COR-L47 (cell line): ENCODE data around the gene ADGRD2.

Experiments
- DNase-seq: peaks from one replicate; lab custom pipeline; 2025; lab: John Stamatoyannopoulos, UW

ADGRD2 gene

DNA sequence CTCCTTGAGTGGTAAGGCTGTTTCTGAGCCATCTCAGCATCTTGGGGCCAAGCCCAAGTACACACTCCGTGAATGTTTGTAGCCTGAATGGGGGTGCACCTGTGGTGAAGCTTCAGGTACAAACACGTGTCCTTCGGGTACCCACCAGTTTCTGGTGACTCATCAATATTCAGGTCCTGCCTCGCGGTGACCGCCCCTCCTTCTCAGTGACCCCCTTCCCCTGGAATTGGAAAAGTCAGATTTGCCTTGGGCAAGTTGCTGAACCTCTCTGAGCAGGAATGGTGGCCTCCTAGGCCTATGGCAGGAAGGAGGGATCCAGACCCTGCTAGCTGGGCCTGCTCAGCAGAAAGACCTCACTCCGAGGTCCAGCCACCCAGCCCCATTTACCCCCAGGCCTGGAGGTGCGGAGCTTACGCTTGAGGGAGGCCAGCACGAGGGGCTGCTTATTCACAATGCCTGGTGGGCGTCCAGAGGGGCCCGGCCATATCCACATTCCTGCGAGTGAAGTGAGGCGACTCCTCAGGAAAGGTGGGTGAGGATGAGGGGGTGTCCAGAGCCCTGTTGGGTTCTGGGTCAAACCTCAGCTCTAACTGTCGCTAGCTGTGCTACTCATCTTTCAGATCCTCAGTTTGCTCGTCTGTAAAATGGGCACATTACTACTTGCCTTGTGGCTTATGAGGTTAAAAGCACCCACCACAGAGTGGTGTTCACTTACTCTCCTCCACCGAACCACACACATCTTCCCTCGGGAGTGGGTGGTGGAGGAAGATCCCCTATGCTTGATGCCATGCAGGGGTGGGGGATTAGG, 7.0 kb downstream of the ADGRD2 start:
- no peak for DNase-seq

DNA sequence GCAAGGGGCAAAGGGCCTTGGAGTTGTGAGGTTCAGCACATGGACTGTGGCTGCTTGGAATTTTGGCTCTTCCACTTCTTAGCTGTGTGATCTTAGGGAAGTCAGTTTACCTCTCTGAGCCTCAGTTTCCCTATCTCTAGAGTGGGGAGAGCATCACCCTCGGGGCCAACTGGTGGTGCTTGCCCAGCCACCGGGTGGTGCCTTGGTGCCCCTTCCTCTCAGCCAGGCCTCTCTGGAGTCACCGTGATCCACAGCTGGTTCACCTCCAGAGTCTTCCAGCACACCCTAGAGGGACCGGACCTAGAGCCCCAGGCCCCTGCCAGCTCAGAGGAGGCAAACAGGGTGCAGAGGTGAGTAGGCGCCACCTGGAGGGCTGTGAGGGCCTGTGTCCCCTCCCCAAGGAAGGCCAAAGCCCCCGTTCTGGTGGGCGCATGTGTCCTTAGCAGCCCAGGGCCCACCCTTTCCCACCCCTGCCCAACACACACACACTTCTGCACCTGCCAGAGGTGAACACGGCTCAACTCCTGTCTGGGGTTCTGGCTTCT, 7.7 kb downstream of the ADGRD2 start:
- DNase-seq = no peak

DNA sequence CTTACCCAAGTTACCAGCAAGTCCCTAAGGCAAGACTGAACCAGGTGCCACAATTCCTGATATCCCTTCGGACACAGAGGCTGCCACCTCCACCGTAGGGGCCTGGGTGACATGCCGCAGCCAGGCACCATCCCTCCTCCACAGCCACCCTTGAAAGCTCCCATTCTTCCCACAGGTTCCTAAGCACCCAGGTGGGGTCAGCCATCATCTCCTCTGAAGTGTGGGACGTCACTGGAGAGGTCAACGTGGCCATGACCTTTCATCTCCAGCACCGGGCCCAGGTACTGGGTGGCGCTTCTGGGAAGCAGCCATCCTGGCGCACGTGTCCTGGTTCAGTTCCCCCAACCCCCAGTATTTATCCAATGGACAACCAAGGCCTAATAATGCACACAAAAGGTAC, 8.2 kb downstream of the ADGRD2 start:
- no peak for DNase-seq

DNA sequence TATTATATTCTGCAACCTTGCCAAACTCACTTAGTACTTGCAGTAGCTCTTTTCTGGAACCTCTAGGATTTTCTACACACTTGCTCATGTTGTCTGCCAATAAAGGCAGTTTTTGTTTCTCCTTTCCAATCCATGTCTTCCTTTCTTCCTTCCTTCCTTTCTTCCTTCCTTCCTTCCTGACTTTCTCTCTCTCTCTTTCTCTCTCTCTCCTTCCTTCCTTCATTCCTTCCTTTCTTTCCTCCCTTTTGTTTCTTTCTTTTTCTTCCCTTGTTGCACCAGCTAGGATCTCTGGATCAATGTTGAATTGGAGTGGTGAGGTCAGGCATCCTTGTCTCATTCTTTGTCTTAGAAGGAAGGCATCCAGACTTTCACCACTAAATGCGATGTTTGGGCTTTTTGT, 12.5 kb downstream of the ADGRD2 start:
- no peak for DNase-seq

DNA sequence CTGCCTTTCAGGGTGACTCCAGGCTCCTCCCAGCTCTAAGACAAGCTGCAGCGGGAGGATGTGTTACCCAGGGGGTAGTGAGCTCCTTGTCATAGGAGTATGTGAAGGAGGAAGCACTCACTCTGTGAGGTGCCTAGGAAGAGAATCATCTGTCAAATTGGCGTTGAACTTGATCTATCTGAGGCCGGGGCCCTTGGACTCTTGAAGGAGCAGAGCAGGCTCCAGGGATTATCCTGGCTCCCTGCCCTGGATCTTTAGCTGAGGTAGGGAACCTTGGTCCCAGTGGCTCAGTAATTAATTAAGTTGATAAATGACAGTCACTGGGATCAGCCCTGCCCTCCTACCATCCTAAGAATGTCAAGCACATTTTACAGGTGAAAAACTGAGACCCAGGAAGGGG, 15.5 kb downstream of the ADGRD2 start:
- DNase-seq = no peak

DNA sequence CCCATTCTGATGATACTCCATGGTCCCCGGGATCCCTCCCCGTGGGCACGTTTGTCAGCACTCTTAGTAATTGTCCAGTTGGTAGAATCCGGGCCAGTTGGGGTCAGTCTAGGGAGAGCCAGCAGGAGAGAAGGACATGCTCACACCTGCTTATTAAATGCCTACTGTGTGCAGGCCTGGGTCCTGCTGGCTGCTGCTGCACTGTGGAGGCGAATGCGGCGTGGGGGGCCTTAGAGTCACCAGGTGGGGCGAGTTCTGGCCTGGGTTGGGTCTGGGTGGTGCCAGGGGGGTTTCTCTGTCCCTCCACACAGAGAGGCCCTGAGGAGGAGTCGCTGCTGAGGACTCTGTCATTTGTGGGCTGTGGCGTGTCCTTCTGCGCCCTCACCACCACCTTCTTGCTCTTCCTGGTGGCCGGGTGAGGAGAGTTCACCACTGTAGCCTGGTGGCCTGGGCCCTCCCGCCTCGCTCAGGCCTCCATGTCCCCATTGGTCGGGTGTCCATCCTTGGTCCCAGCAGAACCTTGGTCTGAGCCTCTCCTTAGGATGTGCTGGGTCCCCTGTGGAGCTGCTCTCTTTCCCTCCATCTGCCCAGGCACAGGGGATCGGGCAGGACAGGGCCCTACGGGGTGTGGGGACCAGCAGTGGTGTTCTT, 17.3 kb downstream of the ADGRD2 start:
- no peak for DNase-seq

DNA sequence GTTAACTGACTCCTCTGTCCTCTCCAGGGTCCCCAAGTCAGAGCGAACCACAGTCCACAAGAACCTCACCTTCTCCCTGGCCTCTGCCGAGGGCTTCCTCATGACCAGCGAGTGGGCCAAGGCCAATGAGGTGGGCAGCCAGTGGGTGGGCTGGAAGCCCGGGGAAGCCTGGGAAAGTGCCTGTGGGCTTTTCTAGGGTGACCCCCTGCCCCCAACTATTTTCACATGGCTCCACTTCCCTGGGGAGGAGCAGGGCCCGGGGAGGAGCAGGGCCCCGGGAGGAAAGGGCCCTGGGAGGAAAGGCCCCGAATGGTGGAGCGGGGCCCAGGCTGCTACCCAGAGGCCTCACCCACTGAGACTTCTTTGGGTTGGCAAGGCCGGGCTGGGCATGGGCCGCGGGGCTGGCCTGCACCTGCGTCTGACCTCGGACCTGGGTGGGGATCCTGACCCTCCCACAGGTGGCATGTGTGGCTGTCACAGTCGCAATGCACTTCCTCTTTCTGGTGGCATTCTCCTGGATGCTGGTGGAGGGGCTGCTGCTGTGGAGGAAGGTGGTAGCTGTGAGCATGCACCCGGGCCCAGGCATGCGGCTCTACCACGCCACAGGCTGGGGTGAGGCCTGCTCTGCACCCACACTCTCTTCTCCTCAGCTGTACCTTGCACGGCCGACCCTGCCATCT, 17.9 kb downstream of the ADGRD2 start:
- no peak for DNase-seq

DNA sequence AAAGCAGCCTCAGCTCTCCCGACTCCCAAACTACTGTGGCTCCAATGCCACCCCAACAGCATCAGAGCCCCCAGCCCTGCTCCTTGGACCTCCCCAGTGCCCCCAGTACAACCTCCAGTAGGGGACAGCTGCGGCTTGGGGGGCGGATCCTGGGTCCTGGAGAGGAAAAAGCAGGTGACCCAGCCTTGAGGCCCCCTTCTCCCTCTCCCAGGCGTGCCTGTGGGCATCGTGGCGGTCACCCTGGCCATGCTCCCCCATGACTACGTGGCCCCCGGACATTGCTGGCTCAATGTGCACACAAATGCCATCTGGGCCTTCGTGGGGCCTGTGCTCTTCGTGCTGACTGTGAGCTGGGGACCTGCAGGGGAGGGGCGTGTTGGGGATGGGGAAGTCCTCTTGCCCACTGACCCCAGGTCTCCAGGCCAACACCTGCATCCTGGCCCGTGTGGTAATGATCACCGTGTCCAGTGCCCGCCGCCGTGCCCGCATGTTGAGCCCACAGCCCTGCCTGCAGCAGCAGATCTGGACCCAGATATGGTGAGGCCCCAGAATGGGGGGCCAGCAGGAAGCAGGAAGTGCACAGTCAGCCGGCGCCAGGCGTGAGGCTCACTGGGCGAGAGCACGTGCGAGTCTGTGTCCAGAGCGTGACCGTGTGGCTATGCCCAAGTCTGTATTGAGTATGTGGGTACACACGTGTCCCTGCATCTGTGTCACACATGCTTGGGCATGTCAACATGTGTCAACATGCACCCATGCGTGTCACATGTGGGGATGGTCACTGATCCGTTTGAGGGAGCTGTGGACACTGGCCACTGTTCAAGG, 19.0 kb downstream of the ADGRD2 start:
- no peak for DNase-seq

DNA sequence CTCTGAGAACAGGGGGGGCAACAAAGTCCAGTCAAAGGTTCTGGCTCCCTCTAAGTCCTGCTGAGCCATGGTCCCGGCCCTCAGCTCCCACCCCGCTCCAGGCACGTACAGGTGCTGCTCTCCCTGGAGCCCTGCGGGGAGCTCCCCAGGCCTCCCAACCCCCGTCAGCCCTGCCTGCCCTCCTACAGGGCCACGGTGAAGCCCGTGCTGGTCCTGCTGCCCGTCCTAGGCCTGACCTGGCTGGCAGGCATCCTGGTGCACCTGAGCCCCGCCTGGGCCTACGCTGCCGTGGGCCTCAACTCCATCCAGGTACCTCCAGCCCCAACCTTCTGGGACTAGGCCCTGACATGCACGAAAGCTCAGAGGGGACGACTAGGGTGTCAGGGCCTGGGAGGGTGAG, 20.1 kb downstream of the ADGRD2 start:
- DNase-seq = no peak

DNA sequence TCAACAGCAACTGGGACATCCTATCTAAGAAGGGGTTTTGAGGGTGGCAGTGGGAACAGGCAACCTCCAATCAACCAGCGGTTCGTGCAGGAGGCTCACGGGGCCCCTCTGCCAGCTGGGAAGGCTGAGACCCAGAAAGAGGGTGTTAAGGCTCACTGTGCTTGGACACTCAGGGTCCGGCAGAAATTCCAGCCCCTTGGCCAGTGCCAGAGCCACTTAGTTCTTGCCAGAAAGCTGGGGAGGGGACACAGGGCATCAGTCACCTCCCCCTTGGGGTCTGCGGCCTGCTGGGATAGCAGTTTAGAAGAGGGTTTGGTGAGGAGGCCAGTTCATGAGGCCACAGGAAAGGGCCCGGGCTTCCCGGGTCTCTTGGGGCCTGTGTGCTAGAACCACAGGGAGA, 20.5 kb downstream of the ADGRD2 start:
- no peak for DNase-seq

DNA sequence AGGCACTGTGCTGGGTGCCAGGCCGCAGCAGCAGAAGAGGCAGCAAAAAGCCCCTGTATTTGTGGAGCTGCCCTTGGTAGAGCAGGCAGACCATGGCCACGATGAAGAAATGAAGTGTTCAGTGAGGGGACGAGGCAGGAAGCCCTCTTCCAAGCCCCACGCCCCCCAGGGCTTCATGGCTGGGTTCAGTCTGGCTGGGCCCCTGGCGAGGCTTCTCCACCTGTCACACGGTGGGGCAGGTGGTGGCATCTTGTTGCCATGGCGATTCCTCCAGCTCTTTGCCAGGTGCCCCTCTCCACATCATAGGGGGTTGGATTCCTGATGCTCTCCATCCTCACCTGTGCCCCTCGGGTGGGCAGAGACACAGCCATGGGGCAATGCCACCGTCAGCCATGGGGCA, 21.5 kb downstream of the ADGRD2 start:
- DNase-seq = peak; percentile 22

DNA sequence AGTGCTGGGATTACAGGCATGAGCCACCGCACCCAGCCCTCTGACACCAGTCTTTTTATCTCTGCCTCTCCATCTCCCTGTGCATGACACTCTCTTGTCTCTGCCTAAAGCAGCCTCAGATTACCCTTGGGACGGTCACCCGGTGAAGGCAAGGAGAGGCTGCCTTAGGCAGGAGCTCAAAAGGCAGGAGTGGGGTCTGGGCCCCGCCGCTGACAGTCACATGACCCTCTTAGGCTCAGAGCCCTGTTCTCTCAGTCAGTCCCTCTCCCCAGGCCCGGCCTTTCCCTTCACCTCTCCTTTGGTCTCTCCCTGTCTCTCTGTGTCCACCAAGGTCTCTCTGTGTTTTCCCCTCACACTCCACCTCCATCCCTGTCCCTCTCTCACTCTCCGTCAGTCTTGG, 22.5 kb downstream of the ADGRD2 start:
- DNase-seq = no peak

DNA sequence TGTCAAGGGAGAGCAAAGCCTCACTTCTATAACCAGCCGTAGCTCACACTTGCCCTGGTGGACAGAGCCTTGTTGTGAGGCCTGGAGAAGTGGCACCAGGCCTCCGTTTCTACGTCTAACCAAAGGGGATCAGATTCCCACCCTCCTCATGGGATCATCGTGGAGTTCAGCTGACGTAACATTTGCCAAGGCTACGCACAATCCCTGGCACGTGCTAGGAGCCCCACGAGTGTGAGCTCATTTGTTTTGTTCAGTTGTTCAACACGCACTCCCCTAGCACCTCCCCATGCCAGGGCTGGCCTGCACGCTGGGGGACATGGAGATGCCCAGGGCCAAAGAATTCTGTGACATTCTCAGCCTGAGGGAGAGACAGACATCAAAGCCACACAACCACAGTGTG, 23.1 kb downstream of the ADGRD2 start:
- DNase-seq = no peak

DNA sequence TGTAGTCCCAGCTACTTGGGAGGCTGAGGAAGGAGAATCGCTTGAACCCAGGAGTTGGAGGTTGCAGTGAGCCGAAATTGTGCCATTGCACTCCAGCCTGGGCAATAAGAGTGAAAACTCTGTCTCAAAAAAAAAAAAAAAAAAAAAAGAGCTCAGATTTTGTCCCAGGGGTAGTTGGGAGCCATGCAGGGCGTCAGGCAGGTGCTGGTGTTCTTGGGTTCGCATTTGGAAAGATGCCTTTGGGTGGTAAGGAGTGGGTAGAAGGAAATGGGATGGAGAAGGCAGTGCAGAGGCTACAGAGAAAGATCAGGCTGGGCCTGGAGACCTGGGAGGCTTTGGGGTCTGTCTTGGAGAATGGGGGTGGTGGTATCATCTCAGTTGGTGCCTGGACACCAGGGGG, 23.9 kb downstream of the ADGRD2 start:
- no peak for DNase-seq

DNA sequence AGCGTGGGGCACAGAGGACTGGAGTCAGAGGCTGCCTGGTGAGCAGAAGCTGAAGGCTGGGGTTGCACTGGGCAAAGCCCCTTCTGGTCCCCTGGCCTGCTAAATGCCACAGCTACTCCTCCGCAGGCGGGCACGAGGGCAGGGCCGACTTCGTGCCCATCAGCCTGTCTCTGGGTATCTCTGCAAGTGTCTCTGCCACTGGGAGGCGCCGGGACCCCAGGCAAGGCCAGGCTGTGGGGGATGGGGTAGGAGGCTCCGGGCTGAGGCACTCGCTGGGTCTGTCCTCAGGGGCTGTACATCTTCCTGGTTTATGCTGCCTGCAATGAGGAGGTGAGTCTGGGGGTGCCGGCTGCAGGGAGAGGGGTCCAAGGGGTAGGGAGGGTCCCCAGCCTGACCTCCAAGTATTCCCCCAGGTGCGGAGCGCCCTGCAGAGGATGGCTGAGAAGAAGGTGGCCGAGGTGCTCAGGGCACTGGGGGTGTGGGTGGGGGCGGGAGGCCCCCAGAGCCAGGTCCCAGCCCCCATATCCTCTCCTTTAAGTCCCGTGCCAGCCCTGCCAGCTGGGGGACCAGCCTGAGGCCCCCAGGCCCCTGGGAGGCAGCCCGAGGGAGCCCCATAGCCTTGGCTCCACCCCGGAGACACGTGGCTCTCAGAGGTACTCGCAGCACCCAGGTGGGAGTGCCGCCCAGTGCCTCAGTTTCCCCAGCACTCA, 25.1 kb downstream of the ADGRD2 start:
- DNase-seq = no peak

DNA sequence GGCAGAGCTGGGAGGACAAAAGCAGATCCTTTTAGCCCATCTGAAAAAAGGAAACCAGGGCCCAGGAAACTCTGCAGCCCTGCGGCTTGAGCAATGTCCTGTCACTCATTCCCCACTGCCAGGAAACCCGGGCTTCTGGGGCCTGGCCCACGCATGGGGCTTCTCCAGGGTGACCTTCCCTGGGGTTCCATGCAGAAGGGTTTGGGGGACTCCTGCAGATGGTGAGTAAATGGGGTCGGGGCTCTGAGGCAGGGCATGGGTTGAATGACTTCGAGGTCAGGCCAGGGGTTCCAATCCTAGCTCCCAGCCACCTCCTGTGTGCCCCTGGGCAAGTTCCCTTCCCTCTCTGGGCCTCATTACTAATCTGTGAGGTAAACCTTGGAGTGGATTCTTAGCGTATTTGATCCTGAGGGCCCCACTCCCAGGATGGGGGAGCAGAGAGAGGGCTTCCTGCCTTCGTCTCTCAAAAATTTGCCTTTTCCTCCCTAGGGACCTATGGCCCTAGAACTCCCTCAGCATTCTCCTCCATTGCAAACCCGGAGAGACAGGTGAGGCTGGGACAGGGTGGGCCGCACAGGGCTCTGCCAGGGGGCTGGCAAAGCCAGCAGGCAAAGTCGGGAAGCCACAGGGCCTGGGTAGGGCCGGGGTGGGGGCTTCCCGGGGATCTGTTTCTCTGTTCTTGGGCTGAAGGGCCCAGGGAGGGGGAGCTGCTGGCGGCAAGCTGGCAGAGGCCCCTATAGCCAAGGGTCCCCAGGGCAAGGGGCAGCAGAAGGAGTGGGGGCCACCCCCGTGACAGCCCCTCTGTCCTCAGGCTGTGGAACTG, 25.8 kb downstream of the ADGRD2 start:
- DNase-seq = no peak

DNA sequence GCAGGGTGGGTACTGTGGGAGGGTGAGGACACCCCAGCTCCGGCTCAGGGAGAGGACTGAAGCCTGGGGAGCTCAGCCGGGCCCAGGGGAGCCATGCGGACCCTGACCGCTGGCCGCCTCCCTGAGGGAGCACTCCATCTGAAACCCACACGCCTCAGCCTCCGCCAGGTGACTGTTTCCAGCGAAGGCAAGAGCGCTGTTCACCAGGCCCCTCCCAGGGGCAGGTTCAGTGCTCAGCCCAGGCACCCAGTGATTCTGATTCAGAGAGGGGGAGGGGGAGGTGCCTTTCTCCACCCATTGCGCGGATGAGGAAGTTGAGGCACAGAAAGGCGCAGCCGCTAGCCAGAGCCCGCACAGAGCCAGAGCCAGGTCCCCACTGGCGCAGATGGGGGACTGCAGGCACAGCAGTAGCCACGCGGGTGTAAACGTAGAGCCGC, 27.0 kb downstream of the ADGRD2 start:
- DNase-seq = no peak

DNA sequence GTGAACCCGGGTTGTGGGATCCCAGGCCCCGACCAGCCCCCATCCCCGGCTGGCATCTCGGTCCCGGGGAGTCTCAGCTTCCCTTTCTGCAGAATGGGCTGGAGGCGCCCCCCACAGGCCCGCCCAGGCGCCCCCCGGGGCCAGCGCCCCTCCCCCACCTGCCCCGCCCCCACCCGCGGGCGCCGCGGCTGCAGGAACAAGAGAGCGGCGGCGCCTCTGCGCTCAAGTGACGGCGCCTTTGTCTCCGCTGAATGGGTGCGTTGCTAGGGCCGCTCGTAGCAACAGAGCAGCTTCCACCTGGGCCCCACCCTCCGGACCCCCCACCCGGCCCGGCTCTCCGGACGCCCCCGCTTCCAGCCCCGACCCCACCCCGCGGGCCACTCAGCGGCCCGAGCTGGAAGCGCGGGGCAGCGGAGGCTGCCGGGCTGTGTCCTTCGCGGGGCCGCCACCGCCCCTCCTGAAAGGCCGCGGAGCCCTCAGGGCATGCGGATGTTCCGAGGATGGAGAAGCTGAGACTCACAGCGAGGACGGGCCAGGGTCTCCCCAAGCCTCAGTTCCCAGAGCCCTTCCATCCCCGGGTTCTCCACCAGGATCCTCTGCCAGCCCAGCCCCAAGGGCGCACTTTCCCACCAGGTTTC, 27.5 kb downstream of the ADGRD2 start:
- DNase-seq = peak; percentile 67

DNA sequence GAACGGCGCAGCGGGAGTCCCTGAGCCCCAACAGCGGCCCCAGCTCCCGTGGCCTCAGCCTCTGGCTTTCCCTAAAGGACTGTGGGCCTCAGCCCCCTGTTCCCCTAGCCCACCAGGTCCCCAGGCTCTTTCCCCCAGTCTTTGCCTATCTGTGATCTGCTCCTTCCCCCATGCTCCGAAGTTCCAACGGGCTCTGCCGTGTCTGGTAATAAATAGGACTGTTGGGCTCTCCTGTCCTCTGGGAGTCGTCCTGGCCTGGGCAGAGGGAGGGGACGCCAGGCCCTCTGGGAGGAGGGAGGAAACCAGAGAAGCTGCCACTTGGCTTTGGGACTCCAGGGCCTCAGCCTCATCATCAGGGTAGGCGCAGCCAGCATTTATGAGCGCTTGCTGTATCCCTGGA, 28.1 kb downstream of the ADGRD2 start:
- DNase-seq = no peak

DNA sequence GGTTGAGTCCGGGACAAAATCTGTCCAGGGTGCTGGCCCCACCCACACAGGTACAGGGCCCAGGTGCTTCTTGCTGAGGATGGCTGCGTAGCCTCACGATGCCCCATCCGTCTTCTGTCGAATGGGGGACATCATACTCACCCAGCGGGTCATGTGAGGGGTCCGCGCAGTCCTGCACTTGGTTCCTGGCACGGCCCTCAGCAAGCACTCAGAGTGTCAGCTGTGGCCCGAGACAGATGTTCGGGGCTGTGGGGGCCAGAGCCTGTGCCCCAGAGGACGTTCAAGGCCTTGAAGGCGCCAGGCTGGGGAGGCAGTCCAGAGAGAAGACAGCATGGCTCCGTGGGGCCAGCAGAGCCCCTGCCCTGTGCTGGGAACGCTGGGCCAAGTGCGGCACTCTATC, 29.1 kb downstream of the ADGRD2 start:
- DNase-seq = no peak
